Measurements from ENCODE around the gene UTRN.

DNA sequence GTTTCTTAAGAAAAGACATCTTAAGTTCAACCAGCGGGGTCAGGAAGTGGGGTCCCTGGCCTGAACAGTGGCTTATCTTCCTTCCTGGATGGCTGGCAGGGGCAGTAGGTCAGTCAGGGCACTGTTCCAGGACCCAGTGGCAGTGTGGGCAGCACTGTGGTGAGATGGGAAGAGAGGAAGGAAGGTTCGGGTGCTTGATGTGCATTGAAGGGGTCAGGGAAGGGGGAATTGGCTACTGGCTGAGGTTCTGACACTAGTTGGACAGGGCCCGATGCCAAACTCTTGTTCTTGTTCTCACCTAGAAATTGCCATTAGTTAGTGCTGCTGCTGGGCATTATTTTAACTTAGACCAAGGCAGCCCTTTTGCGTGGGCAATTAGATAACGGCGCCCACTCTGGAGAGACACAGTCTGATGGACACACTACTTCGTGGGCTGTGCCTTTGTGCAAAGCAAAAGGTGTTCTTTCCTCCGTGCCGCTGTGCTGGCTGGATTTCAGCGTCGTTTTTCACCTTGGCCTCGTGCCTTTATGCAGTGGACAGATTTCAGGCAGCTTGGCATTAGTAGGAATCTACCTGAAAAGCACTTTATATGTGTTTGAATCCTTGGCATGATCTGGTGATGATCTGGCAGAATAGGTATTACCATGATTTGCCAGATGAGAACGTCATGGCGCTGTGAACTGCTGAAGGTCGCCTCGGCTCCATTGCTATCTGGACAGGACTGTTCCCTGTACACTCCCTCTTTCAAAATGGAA lies 30.3 kb downstream of the UTRN start:
- TF ChIP-seq POLR2A (IDR thresholded peaks at IDR 0.05) = no peak
- no peak for TF ChIP-seq CTCF (IDR thresholded peaks at IDR 0.05)
